GM18511 (cell line): Measurements from ENCODE around the gene SH3RF3.

Experiments used
- ATAC-seq: cut with Tn5 transposase; IDR thresholded peaks from one replicate; pipeline ENCODE4 v1.9.1; 2021; ENCODE audit warnings: mild to moderate bottlenecking, moderate library complexity; ENCODE audit not compliant: unreplicated experiment

The SH3RF3 gene

GRCh38 chr2:109402980-109403840, 274.2 kb downstream of the SH3RF3 start:
- ATAC-seq = no peak

GRCh38 chr2:109403841-109404201, 274.8 kb downstream of the SH3RF3 start:
- no peak for ATAC-seq

- no peak for ATAC-seq
Observed at GRCh38 chr2:109404681-109405080, 275.7 kb downstream of the SH3RF3 start.

- ATAC-seq = no peak
Observed at GRCh38 chr2:109405873-109406272, 276.9 kb downstream of the SH3RF3 start.

GRCh38 chr2:109406301-109406700, 277.3 kb downstream of the SH3RF3 start:
- ATAC-seq = no peak

GRCh38 chr2:109407276-109408042, 278.5 kb downstream of the SH3RF3 start:
- no peak for ATAC-seq

- ATAC-seq = no peak
Observed at GRCh38 chr2:109408043-109408335, 279.0 kb downstream of the SH3RF3 start.

GRCh38 chr2:109409321-109410038, 280.5 kb downstream of the SH3RF3 start:
- no peak for ATAC-seq

GRCh38 chr2:109410039-109410815, 281.2 kb downstream of the SH3RF3 start:
- ATAC-seq = no peak

- ATAC-seq = no peak
Observed at GRCh38 chr2:109411640-109412325, 282.8 kb downstream of the SH3RF3 start.

- ATAC-seq = no peak
Observed at GRCh38 chr2:109415581-109416013, 286.6 kb downstream of the SH3RF3 start.

GRCh38 chr2:109417701-109418335, 288.8 kb downstream of the SH3RF3 start:
- no peak for ATAC-seq

- no peak for ATAC-seq
Observed at GRCh38 chr2:109418716-109419115, 289.7 kb downstream of the SH3RF3 start.

- no peak for ATAC-seq
Observed at GRCh38 chr2:109419171-109419756, 290.3 kb downstream of the SH3RF3 start.

GRCh38 chr2:109419960-109420370, 291.0 kb downstream of the SH3RF3 start:
- no peak for ATAC-seq

GRCh38 chr2:109421101-109421500, 292.1 kb downstream of the SH3RF3 start:
- ATAC-seq = no peak

- ATAC-seq = no peak
Observed at GRCh38 chr2:109421642-109422041, 292.6 kb downstream of the SH3RF3 start.

GRCh38 chr2:109422071-109422757, 293.2 kb downstream of the SH3RF3 start:
- no peak for ATAC-seq
